ENCODE measurements around the gene RBM22. TPM values are rescaled to one million over a fixed set of nuclear protein-coding genes. Genes with fewer than 3 reads are reported as not detected.
A peak's percentile ranks its signal among the peaks of the same experiment; 100 is the strongest.

The RBM22 gene
- total RNA-seq, 1 experiment from 2014 or later = 61.4 TPM

DNA sequence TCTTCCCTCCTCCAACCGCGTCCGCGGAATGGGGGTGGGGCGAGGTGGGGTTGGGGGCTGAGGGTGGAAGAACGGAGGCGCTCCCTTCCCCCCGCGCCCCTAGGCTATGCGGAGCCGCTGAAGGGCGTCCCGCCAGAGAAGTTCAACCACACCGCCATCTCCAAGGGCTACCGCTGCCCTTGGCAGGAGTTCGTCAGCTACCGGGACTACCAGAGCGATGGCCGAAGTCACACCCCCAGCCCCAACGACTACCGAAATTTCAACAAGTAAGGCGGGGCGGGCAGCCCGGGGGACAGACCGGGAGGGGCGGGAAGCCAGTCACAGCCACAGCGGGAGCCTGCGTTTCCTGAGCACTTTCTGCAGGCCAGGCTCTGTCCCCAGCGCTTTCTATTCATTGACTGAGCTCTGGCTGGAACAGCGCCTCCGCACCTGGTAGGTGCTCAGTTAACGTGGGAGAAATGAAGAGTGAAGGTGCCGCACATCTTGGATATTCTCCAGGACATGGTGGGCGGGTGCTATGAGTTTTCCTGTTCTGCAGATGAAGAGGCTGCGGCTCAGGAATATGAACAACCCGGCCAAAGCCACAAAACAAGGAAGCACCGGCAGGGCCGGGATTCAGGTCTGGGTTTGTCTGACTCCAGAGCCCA, 28.5 kb downstream of the RBM22 start:
- no peak overlapping the region for H3K4me3 ChIP-seq (replicated peaks in 1 of 2; ENCODE audit: low read depth in 1 of 2, low read length in 2 of 2)
- no peaks in the 10 kb centered on the region for H3K36me3 ChIP-seq (ENCODE audit: control insufficient read depth in 1 of 2, insufficient read depth in 2 of 2, low read length in 2 of 2)
- peak; percentile 43; the same call in 1 of the 2 replicates for ATAC-seq
- H3K4me1 ChIP-seq (ENCODE audit: control insufficient read depth in 1 of 2, insufficient read depth in 2 of 2, low read length in 2 of 2) = peaks cover 0 to 12% of the 10 kb centered on the region in 2 experiments; a peak in 1 of 4 replicates
- H3K9me2 ChIP-seq (ENCODE audit: insufficient read depth) = no peaks in the 10 kb centered on the region
- no peak overlapping the region for H3K9ac ChIP-seq (ENCODE audit: low read length)
- no peak overlapping the region for H3K4me2 ChIP-seq (ENCODE audit: low read length)
- CTCF ChIA-PET = no interaction called here
- H4K20me1 ChIP-seq (ENCODE audit: insufficient read depth) = no peaks in the 10 kb centered on the region
- intact Hi-C loops (cut with micrococcal nuclease) = no loop called here
- TF ChIP-seq EGR1 (IDR thresholded peaks at IDR 0.05; ENCODE audit: low read depth) = no peak
- TF ChIP-seq, protein P1, sequence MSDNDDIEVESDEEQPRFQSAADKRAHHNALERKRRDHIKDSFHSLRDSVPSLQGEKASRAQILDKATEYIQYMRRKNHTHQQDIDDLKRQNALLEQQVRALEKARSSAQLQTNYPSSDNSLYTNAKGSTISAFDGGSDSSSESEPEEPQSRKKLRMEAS (IDR thresholded peaks at IDR 0.05) = no peak
- no peak for TF ChIP-seq SRF (IDR thresholded peaks at IDR 0.05; ENCODE audit: low read depth)
- TF ChIP-seq RAD21 (IDR thresholded peaks at IDR 0.05; ENCODE audit: low read depth) = no peak
- TF ChIP-seq TCF7L2 (IDR thresholded peaks at IDR 0.05; ENCODE audit: borderline replicate concordance, extremely low read depth, insufficient read depth, insufficient read length) = no peak
- TF ChIP-seq ELF1 (IDR thresholded peaks at IDR 0.05; ENCODE audit: borderline replicate concordance, low read depth) = no peak
- no peak for TF ChIP-seq ZNF274 (IDR thresholded peaks at IDR 0.05; ENCODE audit: low read depth, low read length)
- H2AFZ ChIP-seq (ENCODE audit: low read depth, low read length, poor library complexity, severe bottlenecking) = no peak overlapping the region
- POLR2A ChIA-PET = no interaction called here
- no peaks in the 10 kb centered on the region for H3K27me3 ChIP-seq (ENCODE audit: insufficient read depth, low read length)
- BruUV-seq (replicated peaks) = no TSS peak
- H3K27ac ChIP-seq (ENCODE audit: low read depth, low read length) = no peak overlapping the region
- RAD21 ChIA-PET (ENCODE audit: low non-redundant PET in 1 of 2, low total read pairs in 2 of 2, uncharacterized antibody in 2 of 2, unreplicated experiment in 2 of 2) = no interaction called here
- no peaks in the 10 kb centered on the region for H3K9me3 ChIP-seq (ENCODE audit: control insufficient read depth in 1 of 2, insufficient read depth in 1 of 2, low read depth in 1 of 2, low read length in 2 of 2)
- H3K79me2 ChIP-seq (ENCODE audit: insufficient read depth, low read length) = no peaks in the 10 kb centered on the region
- no peak for DNase-seq (ENCODE audit: low read depth, low spot score)

DNA sequence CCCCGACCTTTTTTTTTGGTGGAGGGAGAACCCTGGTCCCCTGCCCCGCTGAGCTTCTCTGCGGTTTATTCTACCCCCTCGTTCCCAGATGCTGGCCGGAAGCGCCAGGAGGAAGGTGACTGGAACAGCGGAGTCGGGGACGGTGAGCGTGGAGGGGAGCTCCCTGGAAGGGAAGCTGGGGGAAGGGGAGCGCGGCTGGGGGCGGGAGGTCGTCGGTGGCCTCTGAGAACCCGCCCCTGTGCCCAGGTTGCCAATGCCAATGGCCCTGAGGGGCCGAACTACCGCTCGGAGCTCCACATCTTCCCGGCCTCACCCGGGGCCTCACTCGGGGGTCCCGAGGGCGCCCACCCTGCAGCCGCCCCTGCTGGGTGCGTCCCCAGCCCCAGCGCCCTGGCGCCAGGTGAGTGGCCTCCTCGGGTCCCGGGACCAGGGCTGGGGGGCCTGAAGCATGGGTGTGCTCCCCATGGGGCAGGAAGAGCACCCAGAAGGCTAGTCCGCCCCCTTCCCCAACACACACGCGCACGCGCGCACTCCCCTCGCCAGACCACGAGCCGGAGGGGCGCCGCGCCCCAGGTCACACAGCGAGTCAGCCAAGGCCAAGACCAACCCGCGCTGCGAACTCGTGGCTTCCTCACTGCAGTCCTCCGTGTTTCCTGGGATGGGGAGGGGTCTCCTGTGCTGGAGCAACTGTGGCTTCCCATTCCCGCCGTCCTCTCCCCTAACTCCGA, 29.2 kb downstream of the RBM22 start:
- no peaks in the 10 kb centered on the region for H3K79me2 ChIP-seq (ENCODE audit: insufficient read depth, low read length)
- CTCF ChIA-PET = no interaction called here
- H4K20me1 ChIP-seq (ENCODE audit: insufficient read depth) = no peaks in the 10 kb centered on the region
- H3K4me3 ChIP-seq (replicated peaks in 1 of 2; ENCODE audit: low read depth in 1 of 2, low read length in 2 of 2) = no peak overlapping the region
- no peak overlapping the region for H3K27ac ChIP-seq (ENCODE audit: low read depth, low read length)
- no peaks in the 10 kb centered on the region for H3K36me3 ChIP-seq (ENCODE audit: control insufficient read depth in 1 of 2, insufficient read depth in 2 of 2, low read length in 2 of 2)
- H2AFZ ChIP-seq (ENCODE audit: low read depth, low read length, poor library complexity, severe bottlenecking) = no peak overlapping the region
- no peak for ATAC-seq
- RAD21 ChIA-PET (ENCODE audit: low non-redundant PET in 1 of 2, low total read pairs in 2 of 2, uncharacterized antibody in 2 of 2, unreplicated experiment in 2 of 2) = no interaction called here
- BruUV-seq (replicated peaks) = no TSS peak
- POLR2A ChIA-PET = no interaction called here
- no peak overlapping the region for H3K9ac ChIP-seq (ENCODE audit: low read length)
- no peaks in the 10 kb centered on the region for H3K27me3 ChIP-seq (ENCODE audit: insufficient read depth, low read length)
- no peaks in the 10 kb centered on the region for H3K9me3 ChIP-seq (ENCODE audit: control insufficient read depth in 1 of 2, insufficient read depth in 1 of 2, low read depth in 1 of 2, low read length in 2 of 2)
- intact Hi-C loops (cut with micrococcal nuclease) = no loop called here
- no peak overlapping the region for H3K4me2 ChIP-seq (ENCODE audit: low read length)
- DNase-seq (ENCODE audit: low read depth, low spot score) = no peak
- peaks cover 0 to 12% of the 10 kb centered on the region in 2 experiments; a peak in 1 of 4 replicates for H3K4me1 ChIP-seq (ENCODE audit: control insufficient read depth in 1 of 2, insufficient read depth in 2 of 2, low read length in 2 of 2)
- no peaks in the 10 kb centered on the region for H3K9me2 ChIP-seq (ENCODE audit: insufficient read depth)
- TF ChIP-seq, protein P1 (IDR thresholded peaks at IDR 0.05) = no peak
- TF ChIP-seq ZNF274 (IDR thresholded peaks at IDR 0.05; ENCODE audit: low read depth, low read length) (no peak), FOSL1 (IDR thresholded peaks at IDR 0.05; ENCODE audit: low read depth) (no peak), SIN3A (IDR thresholded peaks at IDR 0.05; ENCODE audit: low read depth) (no peak), EGR1 (IDR thresholded peaks at IDR 0.05; ENCODE audit: low read depth) (no peak), YY1 (IDR thresholded peaks at IDR 0.05; ENCODE audit: extremely low read depth, insufficient replicate concordance, low read depth, low read length) (no peak), RAD21 (IDR thresholded peaks at IDR 0.05; ENCODE audit: low read depth) (no peak), TCF7L2 (IDR thresholded peaks at IDR 0.05; ENCODE audit: borderline replicate concordance, extremely low read depth, insufficient read depth, insufficient read length) (no peak), ELF1 (IDR thresholded peaks at IDR 0.05; ENCODE audit: borderline replicate concordance, low read depth) (no peak), CBX3 (IDR thresholded peaks at IDR 0.05; ENCODE audit: low read depth) (no peak), EZH2phosphoT487 (IDR thresholded peaks at IDR 0.05; ENCODE audit: borderline replicate concordance) (no peak)
- TF ChIP-seq, protein P2, sequence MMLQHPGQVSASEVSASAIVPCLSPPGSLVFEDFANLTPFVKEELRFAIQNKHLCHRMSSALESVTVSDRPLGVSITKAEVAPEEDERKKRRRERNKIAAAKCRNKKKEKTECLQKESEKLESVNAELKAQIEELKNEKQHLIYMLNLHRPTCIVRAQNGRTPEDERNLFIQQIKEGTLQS (IDR thresholded peaks at IDR 0.05) = no peak
- TF ChIP-seq, protein P3, sequence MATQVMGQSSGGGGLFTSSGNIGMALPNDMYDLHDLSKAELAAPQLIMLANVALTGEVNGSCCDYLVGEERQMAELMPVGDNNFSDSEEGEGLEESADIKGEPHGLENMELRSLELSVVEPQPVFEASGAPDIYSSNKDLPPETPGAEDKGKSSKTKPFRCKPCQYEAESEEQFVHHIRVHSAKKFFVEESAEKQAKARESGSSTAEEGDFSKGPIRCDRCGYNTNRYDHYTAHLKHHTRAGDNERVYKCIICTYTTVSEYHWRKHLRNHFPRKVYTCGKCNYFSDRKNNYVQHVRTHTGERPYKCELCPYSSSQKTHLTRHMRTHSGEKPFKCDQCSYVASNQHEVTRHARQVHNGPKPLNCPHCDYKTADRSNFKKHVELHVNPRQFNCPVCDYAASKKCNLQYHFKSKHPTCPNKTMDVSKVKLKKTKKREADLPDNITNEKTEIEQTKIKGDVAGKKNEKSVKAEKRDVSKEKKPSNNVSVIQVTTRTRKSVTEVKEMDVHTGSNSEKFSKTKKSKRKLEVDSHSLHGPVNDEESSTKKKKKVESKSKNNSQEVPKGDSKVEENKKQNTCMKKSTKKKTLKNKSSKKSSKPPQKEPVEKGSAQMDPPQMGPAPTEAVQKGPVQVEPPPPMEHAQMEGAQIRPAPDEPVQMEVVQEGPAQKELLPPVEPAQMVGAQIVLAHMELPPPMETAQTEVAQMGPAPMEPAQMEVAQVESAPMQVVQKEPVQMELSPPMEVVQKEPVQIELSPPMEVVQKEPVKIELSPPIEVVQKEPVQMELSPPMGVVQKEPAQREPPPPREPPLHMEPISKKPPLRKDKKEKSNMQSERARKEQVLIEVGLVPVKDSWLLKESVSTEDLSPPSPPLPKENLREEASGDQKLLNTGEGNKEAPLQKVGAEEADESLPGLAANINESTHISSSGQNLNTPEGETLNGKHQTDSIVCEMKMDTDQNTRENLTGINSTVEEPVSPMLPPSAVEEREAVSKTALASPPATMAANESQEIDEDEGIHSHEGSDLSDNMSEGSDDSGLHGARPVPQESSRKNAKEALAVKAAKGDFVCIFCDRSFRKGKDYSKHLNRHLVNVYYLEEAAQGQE (IDR thresholded peaks at IDR 0.05; ENCODE audit: low read depth) = no peak
